GM21619 (cell line): ENCODE measurements around the gene TRIM44.
"Not testable (repeated sequence)": the region's sequence is repeated elsewhere in the genome, so short reads cannot be mapped to it uniquely, and the experiment has no call there.

Experiments used
- ATAC-seq: cut with Tn5 transposase; IDR thresholded peaks from one replicate; pipeline ENCODE4 v1.9.1; 2021; ENCODE audit not compliant: unreplicated experiment

TRIM44 gene

GRCh38 chr11:35847473-35847872 is 184.9 kb downstream of the TRIM44 start:
- no peak for ATAC-seq

GRCh38 chr11:35848616-35849015 is 186.0 kb downstream of the TRIM44 start:
- no peak for ATAC-seq

GRCh38 chr11:35850191-35850590 is 187.6 kb downstream of the TRIM44 start:
- ATAC-seq = no peak

GRCh38 chr11:35851342-35851741 is 188.8 kb downstream of the TRIM44 start:
- no peak for ATAC-seq

- no peak for ATAC-seq
Measured at GRCh38 chr11:35852056-35852455, 189.5 kb downstream of the TRIM44 start.

GRCh38 chr11:35853971-35854370 is 191.4 kb downstream of the TRIM44 start:
- ATAC-seq = no peak

- no peak for ATAC-seq
Measured at GRCh38 chr11:35855671-35856070, 193.1 kb downstream of the TRIM44 start.

- ATAC-seq = no peak
Measured at GRCh38 chr11:35856259-35856658, 193.7 kb downstream of the TRIM44 start.

GRCh38 chr11:35856756-35857155 is 194.2 kb downstream of the TRIM44 start:
- ATAC-seq = no peak

- no peak for ATAC-seq
Measured at GRCh38 chr11:35857922-35858321, 195.3 kb downstream of the TRIM44 start.

- no peak for ATAC-seq
Measured at GRCh38 chr11:35859301-35859700, 196.7 kb downstream of the TRIM44 start.

GRCh38 chr11:35860194-35860593 is 197.6 kb downstream of the TRIM44 start:
- not testable (repeated sequence) for ATAC-seq

GRCh38 chr11:35861191-35861590 is 198.6 kb downstream of the TRIM44 start:
- no peak for ATAC-seq

GRCh38 chr11:35862666-35863065 is 200.1 kb downstream of the TRIM44 start:
- ATAC-seq = no peak

GRCh38 chr11:35864131-35864530 is 201.6 kb downstream of the TRIM44 start:
- no peak for ATAC-seq

GRCh38 chr11:35866601-35867000 is 204.0 kb downstream of the TRIM44 start:
- ATAC-seq = no peak
